Stimulated activated naive CD8-positive, alpha-beta T cell treated with anti-CD3 and anti-CD28 coated beads, Interleukin-15, Interleukin-2, amounts not matched to agents 100 ng/mL and 50 ng/mL, for 24 hours (primary cell): ENCODE results near the gene NLRP9.
"Not testable (repeated sequence)": the region's sequence is repeated elsewhere in the genome, so short reads cannot be mapped to it uniquely, and the experiment has no call there.

Experiments used
- H3K27ac Mint-ChIP-seq: one replicate; pipeline ENCODE4 v1.8.0; 2021; ENCODE audit warnings: mild to moderate bottlenecking, mixed read lengths
- H3K27me3 Mint-ChIP-seq: one replicate; pipeline ENCODE4 v1.8.0; 2021; ENCODE audit warnings: mixed read lengths
- H3K36me3 Mint-ChIP-seq: one replicate; pipeline ENCODE4 v1.8.0; 2021; ENCODE audit warnings: low read depth, mixed read lengths
- H3K4me1 Mint-ChIP-seq: one replicate; pipeline ENCODE4 v1.8.0; 2021; ENCODE audit warnings: low read depth, mixed read lengths
- H3K4me3 Mint-ChIP-seq: one replicate; pipeline ENCODE4 v1.8.0; 2021; ENCODE audit warnings: mild to moderate bottlenecking, mixed read lengths
- H3K9me3 Mint-ChIP-seq: one replicate; pipeline ENCODE4 v1.8.0; 2021; ENCODE audit warnings: mixed read lengths

The NLRP9 gene

GRCh38 chr19:55738302-55738701 lies at the start of gene NLRP9:
NLRP9 (minus strand) TSS chr19:55738402; CDS start chr19:55738374, 28 bp downstream.
- H3K27ac Mint-ChIP-seq, result no peak within 1 kb of the TSS

DNA sequence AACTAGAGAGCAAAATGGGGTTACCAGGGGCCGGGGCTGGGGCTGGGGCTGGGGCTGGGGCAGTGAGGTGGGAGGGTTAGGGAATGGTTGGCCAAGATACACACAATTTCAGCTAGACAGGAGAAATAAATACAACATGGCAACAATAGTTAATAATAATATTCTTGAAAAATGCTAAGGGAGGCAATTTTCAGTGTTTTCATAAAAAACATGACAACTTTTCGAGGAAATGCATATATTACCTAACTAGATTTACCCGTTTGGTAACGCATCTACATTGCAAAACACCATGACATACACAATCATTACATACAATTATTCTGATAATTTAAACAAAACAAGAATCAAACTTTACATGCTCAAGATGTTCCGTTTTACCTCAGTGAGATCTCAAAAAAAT lies 42.9 kb upstream of the NLRP9 start:
- Mint-ChIP-seq H3K27ac (no peak overlapping the region), H3K27me3 (peaks cover 23% of the 10 kb centered on the region), H3K9me3 (no peaks in the 10 kb centered on the region), H3K36me3 (no peaks in the 10 kb centered on the region), H3K4me3 (no peak overlapping the region), H3K4me1 (no peaks in the 10 kb centered on the region)

More at GRCh38 chr19:55738302-55738701, at the start of gene NLRP9:
- H3K36me3 Mint-ChIP-seq, result no peaks in the 10 kb centered on the region
- peaks cover 6% of the 10 kb centered on the region for H3K27me3 Mint-ChIP-seq
- no peaks in the 10 kb centered on the region for H3K9me3 Mint-ChIP-seq
- H3K4me3 Mint-ChIP-seq, result no peak within 1 kb of the TSS
- no peaks in the 10 kb centered on the region for H3K4me1 Mint-ChIP-seq

DNA sequence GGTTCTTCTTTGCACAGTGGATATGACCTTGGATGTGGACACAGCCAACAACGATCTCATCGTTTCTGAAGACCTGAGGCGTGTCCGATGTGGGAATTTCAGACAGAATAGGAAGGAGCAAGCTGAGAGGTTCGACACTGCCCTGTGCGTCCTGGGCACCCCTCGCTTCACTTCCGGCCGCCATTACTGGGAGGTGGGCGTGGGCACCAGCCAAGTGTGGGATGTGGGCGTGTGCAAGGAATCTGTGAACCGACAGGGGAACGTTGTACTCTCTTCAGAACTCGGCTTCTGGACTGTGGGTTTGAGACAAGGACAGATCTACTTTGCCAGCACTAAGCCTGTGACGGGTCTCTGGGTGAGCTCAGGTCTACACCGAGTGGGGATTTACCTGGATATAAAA lies 40.1 kb upstream of the NLRP9 start:
- no peaks in the 10 kb centered on the region for H3K4me1 Mint-ChIP-seq
- H3K27me3 Mint-ChIP-seq, result peaks cover 18% of the 10 kb centered on the region
- no peak overlapping the region for H3K27ac Mint-ChIP-seq
- H3K4me3 Mint-ChIP-seq, result no peak overlapping the region
- no peaks in the 10 kb centered on the region for H3K36me3 Mint-ChIP-seq
- no peaks in the 10 kb centered on the region for H3K9me3 Mint-ChIP-seq

DNA sequence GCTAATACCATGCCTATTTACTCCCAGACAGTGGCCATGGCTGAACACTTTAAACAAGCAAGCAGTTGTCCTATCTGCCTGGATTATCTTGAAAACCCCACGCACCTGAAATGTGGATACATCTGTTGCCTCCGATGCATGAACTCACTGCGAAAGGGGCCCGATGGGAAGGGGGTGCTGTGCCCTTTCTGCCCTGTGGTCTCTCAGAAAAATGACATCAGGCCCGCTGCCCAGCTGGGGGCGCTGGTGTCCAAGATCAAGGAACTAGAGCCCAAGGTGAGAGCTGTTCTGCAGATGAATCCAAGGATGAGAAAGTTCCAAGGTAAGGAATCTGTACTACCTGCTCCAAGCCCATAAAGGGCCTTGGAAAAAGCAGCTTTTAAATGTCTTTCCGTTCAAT lies 39.3 kb upstream of the NLRP9 start:
- Mint-ChIP-seq H3K9me3 (no peaks in the 10 kb centered on the region), H3K4me1 (no peaks in the 10 kb centered on the region), H3K4me3 (no peak overlapping the region), H3K27ac (no peak overlapping the region), H3K36me3 (no peaks in the 10 kb centered on the region), H3K27me3 (peaks cover 12% of the 10 kb centered on the region)

- peaks cover 10% of the 10 kb centered on the region for H3K9me3 Mint-ChIP-seq
Measured at GRCh38 chr19:55769632-55770031, 31.4 kb upstream of the NLRP9 start.

GRCh38 chr19:55768818-55769217 lies 30.6 kb upstream of the NLRP9 start, which contains the start of gene RFPL4AL1:
RFPL4AL1 (plus strand) TSS chr19:55769118; CDS start chr19:55771805, 2,687 bp downstream.
- H3K36me3 Mint-ChIP-seq, H3K4me1 Mint-ChIP-seq, H3K27ac Mint-ChIP-seq, H3K4me3 Mint-ChIP-seq: not testable (repeated sequence)
- Mint-ChIP-seq H3K27me3 (peaks cover 34% of the 10 kb centered on the region), H3K9me3 (peaks cover 10% of the 10 kb centered on the region)

More at GRCh38 chr19:55769632-55770031, 31.4 kb upstream of the NLRP9 start:
- H3K4me1 Mint-ChIP-seq, H3K36me3 Mint-ChIP-seq, H3K27ac Mint-ChIP-seq, H3K4me3 Mint-ChIP-seq: not testable (repeated sequence)
- H3K27me3 Mint-ChIP-seq, result peaks cover 33% of the 10 kb centered on the region

DNA sequence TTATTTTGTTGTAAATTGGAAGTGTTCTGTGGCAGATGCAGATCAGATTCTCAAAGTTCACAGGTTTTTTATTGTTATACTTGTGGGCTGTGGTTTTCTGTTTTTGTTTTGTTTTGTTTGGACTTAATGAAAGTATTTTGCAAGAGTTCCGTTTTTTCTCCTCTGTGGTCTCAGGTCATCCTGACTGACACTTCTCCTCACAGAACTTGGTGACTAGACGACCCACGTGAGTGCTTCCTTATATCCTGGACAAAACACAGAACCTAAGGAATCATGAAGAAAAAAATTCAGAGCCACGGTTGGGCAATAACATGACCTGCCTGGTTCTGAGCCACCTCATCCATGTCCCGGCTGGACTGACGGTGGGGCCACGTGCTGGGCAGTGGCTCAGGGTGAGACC lies 28.3 kb upstream of the NLRP9 start:
- Mint-ChIP-seq H3K4me1 (no peaks in the 10 kb centered on the region), H3K4me3 (no peak overlapping the region), H3K27me3 (peaks cover 36% of the 10 kb centered on the region), H3K36me3 (no peaks in the 10 kb centered on the region), H3K9me3 (peaks cover 12% of the 10 kb centered on the region), H3K27ac (no peak overlapping the region)

DNA sequence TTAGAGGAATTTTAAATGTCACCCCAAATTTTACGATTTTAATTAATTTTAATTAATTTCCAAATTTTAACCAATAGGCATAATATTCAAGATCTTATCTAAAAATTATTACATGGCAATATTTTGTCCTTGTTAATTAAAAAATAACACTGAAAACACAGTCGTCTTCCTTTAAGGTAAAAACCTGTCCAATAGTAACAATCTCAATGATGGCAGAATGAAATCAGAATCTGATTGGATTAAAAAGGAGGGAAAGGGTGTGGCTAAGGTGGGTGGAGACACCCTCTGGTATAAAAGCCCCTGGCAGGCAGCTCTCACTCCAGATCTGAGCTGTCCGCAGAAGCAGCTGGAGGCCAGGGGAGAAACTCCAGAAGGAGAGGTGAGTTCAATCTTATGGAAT lies 20.6 kb upstream of the NLRP9 start, which contains the start of gene RFPL4A:
TSS of gene RFPL4A (plus strand) at position 301 of the 400 bp plus-strand sequence. CDS start 2,704 bp downstream, outside the sequence.
- not testable (repeated sequence) for H3K27ac Mint-ChIP-seq, H3K9me3 Mint-ChIP-seq, H3K4me1 Mint-ChIP-seq, H3K36me3 Mint-ChIP-seq, H3K4me3 Mint-ChIP-seq
- H3K27me3 Mint-ChIP-seq, result peaks cover 25% of the 10 kb centered on the region

GRCh38 chr19:55756808-55757207 lies 18.6 kb upstream of the NLRP9 start:
- H3K36me3 Mint-ChIP-seq, H3K4me1 Mint-ChIP-seq, H3K27ac Mint-ChIP-seq, H3K9me3 Mint-ChIP-seq, H3K4me3 Mint-ChIP-seq: not testable (repeated sequence)
- H3K27me3 Mint-ChIP-seq, result peaks cover 30% of the 10 kb centered on the region

- Mint-ChIP-seq H3K36me3 (no peaks in the 10 kb centered on the region), H3K9me3 (no peaks in the 10 kb centered on the region), H3K27ac (no peak overlapping the region), H3K27me3 (peaks cover 9% of the 10 kb centered on the region), H3K4me1 (no peaks in the 10 kb centered on the region), H3K4me3 (no peak overlapping the region)
Measured at GRCh38 chr19:55753401-55753800, 15.2 kb upstream of the NLRP9 start.

- no peak overlapping the region for H3K4me3 Mint-ChIP-seq
- H3K9me3 Mint-ChIP-seq, result no peaks in the 10 kb centered on the region
- H3K4me1 Mint-ChIP-seq, result no peaks in the 10 kb centered on the region
- no peaks in the 10 kb centered on the region for H3K36me3 Mint-ChIP-seq
- H3K27ac Mint-ChIP-seq, result no peak overlapping the region
- H3K27me3 Mint-ChIP-seq, result peaks cover 9% of the 10 kb centered on the region
Measured at GRCh38 chr19:55750715-55751114, 12.5 kb upstream of the NLRP9 start.

DNA sequence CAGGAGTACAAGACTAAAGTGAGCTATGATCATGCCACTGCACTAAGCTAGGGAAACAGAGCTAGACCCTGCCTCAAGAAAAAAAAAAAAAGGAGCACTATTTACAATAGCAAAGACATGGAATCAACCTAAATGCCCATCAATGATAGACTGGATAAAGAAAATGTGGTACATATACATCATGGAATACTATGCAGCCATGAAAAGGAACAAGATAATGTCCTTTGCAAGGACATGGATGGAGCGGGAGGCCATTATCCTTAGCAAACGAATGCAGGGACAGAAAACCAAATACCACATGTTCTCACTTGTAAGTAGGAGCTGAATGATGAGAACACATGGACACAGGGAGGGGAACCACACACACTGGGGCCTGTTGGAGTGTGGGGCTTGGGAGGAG lies 7.8 kb downstream of the NLRP9 start:
- H3K27me3 Mint-ChIP-seq, H3K4me3 Mint-ChIP-seq, H3K27ac Mint-ChIP-seq, H3K9me3 Mint-ChIP-seq, H3K36me3 Mint-ChIP-seq, H3K4me1 Mint-ChIP-seq: not testable (repeated sequence)

DNA sequence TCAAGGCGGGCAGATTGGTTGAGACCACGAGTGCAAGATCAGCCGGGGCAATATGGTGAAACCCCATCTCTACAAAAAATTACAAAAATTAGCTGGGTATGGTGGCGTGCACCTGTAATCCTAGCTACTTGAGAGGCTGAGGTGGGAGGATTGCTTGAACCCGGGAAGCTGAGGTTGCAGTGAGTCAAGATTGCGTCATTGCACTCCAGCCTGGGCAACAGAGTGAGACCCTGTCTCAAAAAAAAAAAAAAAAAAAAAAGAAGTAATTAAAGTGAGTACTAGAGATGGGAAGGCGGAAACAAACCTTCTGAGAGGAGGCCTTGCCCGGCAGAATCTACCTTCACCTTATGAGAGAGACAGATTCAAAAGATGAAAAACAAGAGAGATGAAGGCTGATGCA lies 14.7 kb downstream of the NLRP9 start:
- no peak overlapping the region for H3K27ac Mint-ChIP-seq
- H3K4me3 Mint-ChIP-seq, result no peak overlapping the region
- peaks cover 39% of the 10 kb centered on the region for H3K27me3 Mint-ChIP-seq
- peaks cover 4% of the 10 kb centered on the region for H3K36me3 Mint-ChIP-seq
- H3K9me3 Mint-ChIP-seq, result peaks cover 25% of the 10 kb centered on the region
- no peaks in the 10 kb centered on the region for H3K4me1 Mint-ChIP-seq

GRCh38 chr19:55720801-55721200 lies 17.4 kb downstream of the NLRP9 start:
- Mint-ChIP-seq H3K4me1 (no peaks in the 10 kb centered on the region), H3K4me3 (no peak overlapping the region), H3K9me3 (peaks cover 25% of the 10 kb centered on the region), H3K27ac (no peak overlapping the region), H3K27me3 (peaks cover 50% of the 10 kb centered on the region), H3K36me3 (peaks cover 4% of the 10 kb centered on the region)

DNA sequence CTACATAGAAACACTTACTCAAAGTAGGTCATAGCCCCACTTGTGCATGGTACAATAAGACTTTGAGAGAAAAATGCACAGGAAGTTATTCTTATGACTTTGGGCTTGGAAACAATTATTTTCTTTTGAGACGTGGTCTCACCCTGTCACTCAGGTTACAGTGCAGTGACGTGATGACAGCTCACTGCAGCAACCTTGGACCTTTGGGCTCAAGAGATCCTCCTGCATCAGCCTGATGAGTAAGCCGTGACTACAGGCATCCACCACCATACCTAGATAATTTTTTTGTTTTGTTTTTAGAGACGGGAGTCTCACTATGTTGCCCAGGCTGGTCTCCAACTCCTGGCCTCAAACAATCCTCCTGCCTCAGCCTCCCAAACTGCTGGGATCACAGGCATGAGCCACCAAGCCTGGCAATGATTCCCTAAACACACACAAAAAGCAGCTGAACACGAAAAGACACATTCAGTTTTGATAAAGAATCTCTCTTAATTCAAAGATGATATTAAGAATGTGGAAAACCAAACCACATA lies 17.9 kb downstream of the NLRP9 start:
- Mint-ChIP-seq H3K4me3 (no peak overlapping the region), H3K27me3 (peaks cover 48% of the 10 kb centered on the region), H3K4me1 (no peaks in the 10 kb centered on the region), H3K9me3 (peaks cover 25% of the 10 kb centered on the region), H3K36me3 (peaks cover 4% of the 10 kb centered on the region), H3K27ac (no peak overlapping the region)
